ENCODE measurements around the gene SPECC1. TPM values are rescaled to one million over a fixed set of nuclear protein-coding genes. Genes with fewer than 3 reads are reported as not detected.

SPECC1 gene
- total and polyA plus RNA-seq, 2 of the 13 experiments (the other 11 are each of a cell fraction or from before 2014, with no cell fraction given), result 2.3 to 6.9 TPM

DNA sequence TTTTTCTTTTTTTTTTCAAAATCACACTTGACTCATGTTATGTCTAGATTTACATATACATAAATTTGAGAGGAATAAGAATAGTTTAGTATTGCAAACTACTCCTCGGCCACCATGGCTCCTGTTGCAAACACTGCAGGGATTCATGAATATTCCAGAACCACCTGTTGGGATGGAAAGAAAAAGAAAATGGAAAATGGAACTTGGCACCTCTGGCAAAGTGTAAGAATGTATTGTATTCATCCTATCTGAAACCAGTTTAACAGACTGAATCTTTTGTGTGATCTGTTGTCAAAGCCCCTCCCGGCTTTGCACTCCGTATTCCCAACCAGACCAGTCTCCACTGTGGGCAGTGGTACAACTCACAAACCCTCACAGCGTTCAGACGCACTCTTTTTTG is 124.4 kb downstream of the SPECC1 start:
- Histone ChIP-seq H3K4me3 (replicated peaks in 1 of 3; ENCODE audit: insufficient read depth in 1 of 3, low read depth in 2 of 3, low read length in 3 of 3) (no peak overlapping the region), H4K20me1 (ENCODE audit: insufficient read depth, low read length) (no peaks in the 10 kb centered on the region), H3K27me3 (ENCODE audit: control insufficient read depth in 1 of 2, insufficient read depth in 2 of 2, low read length in 2 of 2) (no peaks in the 10 kb centered on the region), H2AFZ (ENCODE audit: low read length) (no peak overlapping the region), H3K9ac (ENCODE audit: insufficient read depth, low read depth, low read length) (no peak overlapping the region), H3K36me3 (replicated peaks in 1 of 2; ENCODE audit: control insufficient read depth in 1 of 2, insufficient read depth in 2 of 2, low read length in 2 of 2) (no peaks in the 10 kb centered on the region), H3K27ac (ENCODE audit: extremely low read length, insufficient read depth, low read length) (no peak overlapping the region), H3K79me2 (ENCODE audit: insufficient read depth, low read length) (no peaks in the 10 kb centered on the region), H3K4me1 (ENCODE audit: insufficient read depth, low read length) (no peaks in the 10 kb centered on the region), H3K9me3 (ENCODE audit: low read length) (peaks cover 8% of the 10 kb centered on the region; the same call in 1 of the 2 replicates), H3K4me2 (ENCODE audit: low read depth, low read length) (no peak overlapping the region)
- WGBS (ENCODE audit: low lambda C conversion rate), result 2% methylated on average over 5 of the region's 5 CpGs
- intact Hi-C loops (cut with micrococcal nuclease; ENCODE audit: unreplicated experiment), result no loop called here
- ATAC-seq (no peak), FAIRE-seq (no peak), DNase-seq (ENCODE audit: low spot score) (no peak)
- in situ Hi-C loops (cut with HindIII; ENCODE audit: extremely low pct_ligation_motif_present, low pct_unique_long_range_greater_than_20kb), result no loop called here
- POLR2A ChIA-PET, result no interaction called here
- CTCF ChIA-PET (ENCODE audit: low intra/inter-chr PET ratio, low total read pairs), result no interaction called here
- TF ChIP-seq, protein P1, sequence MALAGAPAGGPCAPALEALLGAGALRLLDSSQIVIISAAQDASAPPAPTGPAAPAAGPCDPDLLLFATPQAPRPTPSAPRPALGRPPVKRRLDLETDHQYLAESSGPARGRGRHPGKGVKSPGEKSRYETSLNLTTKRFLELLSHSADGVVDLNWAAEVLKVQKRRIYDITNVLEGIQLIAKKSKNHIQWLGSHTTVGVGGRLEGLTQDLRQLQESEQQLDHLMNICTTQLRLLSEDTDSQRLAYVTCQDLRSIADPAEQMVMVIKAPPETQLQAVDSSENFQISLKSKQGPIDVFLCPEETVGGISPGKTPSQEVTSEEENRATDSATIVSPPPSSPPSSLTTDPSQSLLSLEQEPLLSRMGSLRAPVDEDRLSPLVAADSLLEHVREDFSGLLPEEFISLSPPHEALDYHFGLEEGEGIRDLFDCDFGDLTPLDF (CRISPR knock-in tag; IDR thresholded peaks at IDR 0.05), result no peak
- TF ChIP-seq ZNF124 (CRISPR knock-in tag; IDR thresholded peaks at IDR 0.05), result no peak
- BruUV-seq (replicated peaks), result no TSS peak

DNA sequence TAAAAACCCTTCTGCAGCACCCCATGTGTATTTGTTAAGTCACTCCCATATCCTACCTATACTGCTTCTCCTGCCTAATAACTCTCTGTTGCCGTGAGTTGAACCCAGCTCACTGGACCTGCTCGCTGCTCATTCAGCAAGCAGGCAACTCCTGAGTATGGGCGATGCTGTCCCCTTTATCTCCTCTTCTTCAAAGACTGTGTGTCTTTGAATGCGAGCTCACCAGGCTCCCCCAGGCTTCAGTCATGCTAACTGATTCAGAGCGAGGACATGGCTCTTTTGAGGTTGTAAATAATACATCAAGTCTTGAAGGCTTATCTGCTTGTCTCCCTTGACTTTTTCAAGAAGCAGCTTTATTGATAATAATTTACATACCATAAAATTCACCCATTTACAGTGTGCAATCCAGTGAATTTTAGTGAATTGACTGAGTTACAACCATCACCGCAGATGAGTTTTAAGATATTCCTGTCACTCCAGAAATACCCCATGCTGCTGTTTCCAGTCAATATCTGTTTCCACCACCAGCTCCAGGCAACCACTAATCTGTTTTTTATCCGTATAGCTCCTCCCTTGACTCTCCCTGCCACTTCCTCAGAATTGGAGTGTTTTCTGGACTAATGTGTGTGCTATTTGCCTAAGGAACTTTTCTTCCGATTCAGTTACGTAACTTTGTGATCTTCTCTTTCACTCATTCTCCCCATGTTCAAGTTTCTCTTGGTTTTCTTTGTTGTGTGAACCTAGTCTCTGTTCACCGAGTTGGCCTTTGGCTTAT is 132.2 kb downstream of the SPECC1 start:
- FAIRE-seq, result no peak
- CTCF ChIA-PET (ENCODE audit: low intra/inter-chr PET ratio, low total read pairs), result no interaction called here

More for the DNA sequence above, 132.2 kb downstream of the SPECC1 start:
- intact Hi-C loops (cut with micrococcal nuclease; ENCODE audit: unreplicated experiment) (no loop called here), in situ Hi-C loops (cut with HindIII; ENCODE audit: extremely low pct_ligation_motif_present, low pct_unique_long_range_greater_than_20kb) (no loop called here)
- Histone ChIP-seq H3K27ac (ENCODE audit: extremely low read length, insufficient read depth, low read length) (no peak overlapping the region), H3K27me3 (ENCODE audit: control insufficient read depth in 1 of 2, insufficient read depth in 2 of 2, low read length in 2 of 2) (peaks cover 0 to 8% of the 10 kb centered on the region in 2 experiments; a peak in 2 of 5 replicates), H3K4me2 (ENCODE audit: low read depth, low read length) (no peak overlapping the region), H3K9me3 (ENCODE audit: low read length) (no peaks in the 10 kb centered on the region), H3K4me3 (replicated peaks in 1 of 3; ENCODE audit: insufficient read depth in 1 of 3, low read depth in 2 of 3, low read length in 3 of 3) (no peak overlapping the region), H2AFZ (ENCODE audit: low read length) (no peak overlapping the region), H3K9ac (ENCODE audit: insufficient read depth, low read depth, low read length) (no peak overlapping the region), H3K79me2 (ENCODE audit: insufficient read depth, low read length) (no peaks in the 10 kb centered on the region), H3K36me3 (replicated peaks in 1 of 2; ENCODE audit: control insufficient read depth in 1 of 2, insufficient read depth in 2 of 2, low read length in 2 of 2) (no peaks in the 10 kb centered on the region), H3K4me1 (ENCODE audit: insufficient read depth, low read length) (no peaks in the 10 kb centered on the region), H4K20me1 (ENCODE audit: insufficient read depth, low read length) (no peaks in the 10 kb centered on the region)
- TF ChIP-seq, protein P2, sequence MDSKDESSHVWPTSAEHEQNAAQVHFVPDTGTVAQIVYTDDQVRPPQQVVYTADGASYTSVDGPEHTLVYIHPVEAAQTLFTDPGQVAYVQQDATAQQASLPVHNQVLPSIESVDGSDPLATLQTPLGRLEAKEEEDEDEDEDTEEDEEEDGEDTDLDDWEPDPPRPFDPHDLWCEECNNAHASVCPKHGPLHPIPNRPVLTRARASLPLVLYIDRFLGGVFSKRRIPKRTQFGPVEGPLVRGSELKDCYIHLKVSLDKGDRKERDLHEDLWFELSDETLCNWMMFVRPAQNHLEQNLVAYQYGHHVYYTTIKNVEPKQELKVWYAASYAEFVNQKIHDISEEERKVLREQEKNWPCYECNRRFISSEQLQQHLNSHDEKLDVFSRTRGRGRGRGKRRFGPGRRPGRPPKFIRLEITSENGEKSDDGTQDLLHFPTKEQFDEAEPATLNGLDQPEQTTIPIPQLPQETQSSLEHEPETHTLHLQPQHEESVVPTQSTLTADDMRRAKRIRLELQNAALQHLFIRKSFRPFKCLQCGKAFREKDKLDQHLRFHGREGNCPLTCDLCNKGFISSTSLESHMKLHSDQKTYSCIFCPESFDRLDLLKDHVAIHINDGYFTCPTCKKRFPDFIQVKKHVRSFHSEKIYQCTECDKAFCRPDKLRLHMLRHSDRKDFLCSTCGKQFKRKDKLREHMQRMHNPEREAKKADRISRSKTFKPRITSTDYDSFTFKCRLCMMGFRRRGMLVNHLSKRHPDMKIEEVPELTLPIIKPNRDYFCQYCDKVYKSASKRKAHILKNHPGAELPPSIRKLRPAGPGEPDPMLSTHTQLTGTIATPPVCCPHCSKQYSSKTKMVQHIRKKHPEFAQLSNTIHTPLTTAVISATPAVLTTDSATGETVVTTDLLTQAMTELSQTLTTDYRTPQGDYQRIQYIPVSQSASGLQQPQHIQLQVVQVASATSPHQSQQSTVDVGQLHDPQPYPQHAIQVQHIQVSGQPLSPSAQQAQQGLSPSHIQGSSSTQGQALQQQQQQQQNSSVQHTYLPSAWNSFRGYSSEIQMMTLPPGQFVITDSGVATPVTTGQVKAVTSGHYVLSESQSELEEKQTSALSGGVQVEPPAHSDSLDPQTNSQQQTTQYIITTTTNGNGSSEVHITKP (CRISPR knock-in tag; IDR thresholded peaks at IDR 0.05; ENCODE audit: low read depth), result no peak
- no peak for ATAC-seq
- BruUV-seq (replicated peaks), result no TSS peak
- WGBS (ENCODE audit: low lambda C conversion rate), result 20% methylated on average over 9 of the region's 10 CpGs
- POLR2A ChIA-PET, result no interaction called here
- DNase-seq (ENCODE audit: low spot score), result no peak
